Measurements from ENCODE around the gene RBP5.

GRCh38 chr12:7093486-7093885, 35.2 kb downstream of the RBP5 start:
- TF ChIP-seq GATA2 (IDR thresholded peaks at IDR 0.05; ENCODE audit: low read depth, low read length) (no peak), GATA3 (IDR thresholded peaks at IDR 0.05; ENCODE audit: low read depth, low read length) (no peak)

All from SH-SY5Y (cell line).